DMS114 treated with DMSO at 0.1 percent for 48 hours (cell line): ENCODE measurements around the gene IMMP2L.
A peak's percentile ranks its signal among the peaks of the same experiment; 100 is the strongest.

Experiments used
- DNase-seq: peaks from one replicate; lab custom pipeline; 2025; ENCODE audit not compliant: unreplicated experiment; lab: John Stamatoyannopoulos, UW

IMMP2L gene

DNA sequence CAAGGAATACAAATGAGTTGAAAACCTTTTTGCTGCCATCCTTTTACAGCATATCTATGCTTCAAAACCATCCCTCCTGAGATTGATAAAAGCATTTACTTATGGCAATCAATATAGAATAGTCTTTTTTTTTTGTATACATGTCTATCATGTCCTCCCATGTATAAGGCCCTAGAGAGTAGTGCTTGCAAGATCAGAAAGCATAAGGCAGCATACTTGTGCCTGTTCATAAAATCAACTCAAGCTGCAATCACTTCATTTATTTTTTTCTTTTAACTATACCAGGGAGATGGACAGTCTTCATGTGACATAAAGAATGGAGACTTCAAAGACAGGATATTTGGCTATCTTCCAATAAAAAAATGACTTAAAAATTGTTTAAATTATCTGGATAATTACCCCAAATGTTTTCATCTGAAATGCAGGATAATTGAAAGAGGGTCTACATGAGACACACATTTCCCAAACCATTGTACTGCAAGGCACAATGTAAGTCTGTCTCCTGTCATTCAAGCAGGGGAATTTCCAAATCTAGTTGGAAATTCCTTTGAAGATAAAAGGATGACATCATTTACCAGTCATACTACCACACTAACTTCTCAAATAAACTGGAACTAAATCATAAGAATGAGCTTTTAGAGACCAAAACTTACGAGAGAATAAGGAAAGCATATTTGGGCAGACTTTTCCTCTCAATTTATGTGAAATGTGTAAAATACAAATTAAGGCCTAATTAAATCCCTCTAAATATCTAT is 448.9 kb downstream of the IMMP2L start:
- DNase-seq, result no peak

GRCh38 chr7:111112439-111112838 is 449.9 kb downstream of the IMMP2L start:
- DNase-seq, result no peak

GRCh38 chr7:111108496-111108895 is 453.8 kb downstream of the IMMP2L start:
- DNase-seq, result no peak

GRCh38 chr7:111108000-111108399 is 454.3 kb downstream of the IMMP2L start:
- DNase-seq, result no peak

DNA sequence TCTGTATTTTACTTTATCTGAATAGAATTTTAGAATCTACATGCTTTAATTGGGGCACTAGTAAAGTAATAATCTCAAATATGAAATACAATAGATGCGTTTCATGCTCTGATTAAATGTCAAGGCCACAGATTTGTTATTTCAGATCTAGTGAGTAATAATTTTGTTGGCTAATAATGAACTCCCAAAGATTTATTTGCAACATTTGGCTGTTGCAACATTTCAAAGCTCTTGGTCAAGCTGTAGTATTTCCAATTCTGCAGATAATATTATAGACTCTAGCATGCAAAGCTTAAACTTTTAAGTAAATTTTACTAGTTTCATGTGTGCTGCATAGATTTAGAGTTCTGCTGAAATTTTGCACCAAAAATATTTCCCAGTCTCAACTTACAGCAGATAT is 454.7 kb downstream of the IMMP2L start:
- DNase-seq, result no peak

DNA sequence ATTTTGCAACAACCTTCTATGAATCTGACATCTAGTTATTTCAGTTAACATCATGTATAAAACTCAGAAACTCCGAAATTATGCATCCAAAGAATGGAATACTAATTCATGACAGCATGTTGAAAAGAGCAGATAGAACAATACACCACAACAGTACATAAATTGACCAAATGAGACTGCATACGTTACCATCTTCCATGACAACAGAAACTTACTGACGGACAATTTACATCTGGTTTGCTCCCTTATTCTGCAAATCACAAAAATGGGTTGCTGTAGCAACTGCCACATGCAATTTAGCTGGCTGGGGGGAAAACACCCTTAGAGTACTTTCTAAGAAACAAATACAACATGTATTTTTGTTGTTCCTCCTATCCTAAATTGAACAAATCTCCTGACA is 457.0 kb downstream of the IMMP2L start:
- no peak for DNase-seq

GRCh38 chr7:111104710-111105109 is 457.6 kb downstream of the IMMP2L start:
- DNase-seq, result no peak

- no peak for DNase-seq
These were observed 458.5 kb downstream of the IMMP2L start for GRCh38 chr7:111103678-111104274.

DNA sequence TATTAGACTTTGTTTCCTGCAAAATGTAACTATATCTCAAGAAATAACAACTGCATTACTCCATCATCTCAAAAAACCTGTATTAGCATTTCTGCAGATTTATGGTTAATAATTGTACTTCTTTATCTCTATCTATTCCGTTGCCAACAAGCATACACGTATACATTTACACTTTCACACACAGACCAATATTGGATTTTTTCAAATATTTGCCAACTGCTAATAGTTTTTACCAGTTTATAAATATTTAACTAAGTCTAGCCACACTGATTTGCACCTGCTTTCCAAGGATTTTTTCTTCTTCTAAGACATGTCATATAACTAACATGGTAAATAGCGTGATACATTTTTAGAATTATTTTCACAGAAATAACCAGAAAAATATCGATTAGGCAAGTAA is 459.2 kb downstream of the IMMP2L start:
- DNase-seq, result no peak

DNA sequence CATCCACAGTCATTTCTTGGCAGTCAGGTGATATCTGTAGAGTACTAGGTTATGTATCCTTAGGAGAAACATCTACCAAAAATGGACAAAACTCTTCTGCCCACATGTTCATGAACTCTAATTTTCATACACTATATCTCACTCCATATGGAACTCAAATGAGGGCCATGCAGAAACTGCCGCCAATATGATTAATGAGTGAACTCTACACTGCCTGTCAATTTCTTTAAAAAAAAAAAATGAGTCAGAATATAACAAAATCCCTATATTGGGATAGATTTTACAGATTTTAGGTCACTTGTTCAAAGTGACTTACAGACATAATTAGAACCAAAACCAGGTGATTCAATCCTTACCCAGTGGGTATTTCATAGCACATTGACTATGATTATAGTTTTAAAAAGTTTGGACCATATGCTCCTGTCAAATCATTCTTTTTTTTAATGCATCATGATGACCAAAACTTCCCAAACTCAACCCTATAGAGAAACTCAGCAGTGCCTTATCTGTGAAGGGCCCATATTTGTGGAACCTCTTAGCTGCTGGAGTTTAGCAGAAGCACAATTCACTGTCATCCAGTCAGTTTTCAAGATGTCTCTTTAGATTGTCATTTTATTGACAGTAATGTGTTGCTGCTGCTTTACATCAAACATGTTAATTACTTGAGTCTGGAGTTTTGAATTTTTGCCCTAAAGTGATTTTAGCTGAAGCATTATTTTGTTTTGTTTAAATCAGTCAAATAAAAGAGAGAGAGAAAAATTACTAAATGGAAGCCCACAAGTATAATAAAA is 460.2 kb downstream of the IMMP2L start:
- no peak for DNase-seq

- no peak for DNase-seq
These were observed 463.4 kb downstream of the IMMP2L start for GRCh38 chr7:111098926-111099250.

GRCh38 chr7:111098011-111098925 is 464.0 kb downstream of the IMMP2L start:
- peak; percentile 3 for DNase-seq

GRCh38 chr7:111096997-111097396 is 465.3 kb downstream of the IMMP2L start:
- DNase-seq, result no peak

GRCh38 chr7:111094419-111094818 is 467.9 kb downstream of the IMMP2L start:
- no peak for DNase-seq

DNA sequence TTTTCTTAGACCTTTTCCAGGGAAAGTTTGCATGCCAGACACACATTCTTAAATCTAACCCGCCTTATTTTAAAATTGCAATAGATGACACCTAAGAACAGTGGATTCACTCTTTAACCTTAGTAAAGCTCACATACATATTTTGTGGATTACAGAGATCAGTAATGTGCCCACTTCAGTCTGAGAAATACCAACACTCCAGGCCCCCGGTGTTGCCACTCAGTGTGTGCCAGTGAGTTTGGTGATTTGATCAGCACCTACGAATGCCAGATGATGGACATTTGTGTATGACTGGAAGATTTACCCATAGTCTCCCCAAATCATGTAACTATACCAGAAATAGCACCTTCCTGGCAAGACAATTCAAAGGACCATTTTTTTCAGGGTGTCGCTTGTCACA is 468.8 kb downstream of the IMMP2L start:
- DNase-seq, result no peak

DNA sequence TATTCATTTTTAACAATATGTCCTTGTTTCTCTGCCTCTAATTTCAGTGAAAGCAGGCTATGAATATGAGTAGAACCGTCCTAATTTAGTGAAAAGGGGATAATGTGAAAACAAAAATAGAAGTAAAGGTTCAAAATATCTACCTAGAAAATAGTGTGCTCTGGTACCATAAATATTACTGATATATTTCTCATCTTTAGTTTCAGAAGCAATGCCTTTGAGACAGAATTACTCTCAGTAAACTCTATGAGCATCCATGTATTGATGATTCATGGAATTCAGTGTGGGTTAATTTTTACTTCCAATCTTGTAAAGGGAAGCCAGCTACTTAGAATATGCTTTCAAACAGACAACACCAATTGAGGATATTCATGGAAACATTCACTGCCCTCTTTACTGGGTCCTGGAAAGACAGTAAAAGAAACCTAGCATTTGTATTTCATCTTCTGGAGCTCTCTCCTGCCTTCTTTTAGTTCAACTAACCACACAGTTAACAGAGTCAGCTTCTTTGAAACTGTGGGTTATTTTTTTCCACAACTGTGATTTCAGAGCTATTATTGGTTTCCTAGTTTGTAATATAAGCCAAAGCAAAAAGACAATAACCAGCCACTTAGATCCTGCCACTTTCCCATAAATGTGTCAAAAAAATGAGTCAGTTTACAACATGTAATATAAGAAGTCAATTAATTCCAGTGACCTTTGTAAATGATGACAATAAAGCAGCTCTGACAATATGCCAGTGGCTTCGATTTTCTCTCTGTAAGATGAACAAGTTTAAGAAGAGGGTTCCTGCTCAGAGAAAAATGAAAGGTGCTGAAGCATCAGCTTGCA is 469.7 kb downstream of the IMMP2L start:
- DNase-seq, result no peak

DNA sequence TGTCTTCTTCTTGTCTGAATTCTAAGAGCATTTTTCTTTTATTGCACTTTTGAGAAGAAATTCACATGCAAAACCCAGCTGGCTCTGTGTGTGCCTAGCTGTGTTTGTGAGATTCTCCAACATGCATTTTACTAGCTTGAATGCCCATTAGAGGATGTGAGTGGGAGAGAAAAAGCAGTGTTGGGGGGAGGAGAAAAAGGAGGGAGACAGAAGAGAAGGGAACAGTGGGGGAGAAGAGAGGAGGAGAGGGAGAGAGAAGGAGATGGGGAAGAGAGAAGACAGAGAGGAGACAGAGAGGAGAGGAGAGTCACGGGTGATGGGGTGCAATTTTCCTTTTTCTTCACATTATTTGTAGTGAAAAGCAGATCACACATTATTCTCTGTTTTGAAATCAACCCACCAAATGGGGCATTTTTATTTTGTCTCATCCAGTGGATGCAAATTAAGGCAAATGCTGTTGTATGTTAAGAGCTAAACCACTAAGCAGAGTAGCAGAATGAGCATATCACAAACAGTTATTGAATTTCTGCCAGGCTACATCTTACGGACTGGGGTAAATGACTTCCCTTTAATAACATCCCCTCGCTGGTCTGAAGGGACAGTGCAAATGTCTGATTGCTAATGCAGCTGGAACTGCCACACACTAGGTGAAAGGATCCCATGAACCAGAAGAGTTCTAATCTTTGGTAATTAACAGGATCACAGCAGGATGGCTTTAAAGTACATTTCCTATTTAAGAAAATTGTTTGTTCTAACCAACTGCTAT is 470.5 kb downstream of the IMMP2L start:
- DNase-seq, result no peak

DNA sequence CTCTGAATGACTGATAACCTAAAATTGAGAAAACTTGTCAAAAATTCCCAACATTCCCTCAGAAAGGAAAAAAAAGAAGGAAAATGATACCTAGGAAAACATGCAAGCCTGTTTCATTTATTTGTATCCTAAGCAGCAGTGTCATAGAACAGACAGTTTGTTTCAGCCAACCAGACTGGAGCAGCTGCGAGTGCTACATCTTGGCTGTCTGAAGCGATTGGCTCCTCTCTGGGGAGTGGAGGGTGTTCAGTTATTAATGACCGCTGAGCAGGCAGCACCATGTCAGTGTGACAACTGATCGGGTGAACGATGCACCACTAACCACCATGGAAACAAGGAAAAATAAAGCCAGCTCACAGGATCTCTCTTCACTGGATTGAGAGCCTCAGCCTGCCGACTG is 471.4 kb downstream of the IMMP2L start, which contains the start of gene LRRN3:
Gene LRRN3 (plus strand): TSS at position 282 of the 400 bp plus-strand sequence. CDS start 31,646 bp downstream, outside the sequence.
- no peak for DNase-seq

- peak; percentile 43 for DNase-seq
These were observed 472.4 kb downstream of the IMMP2L start for GRCh38 chr7:111089822-111090426.
